AG09309 (cell line): ENCODE measurements around the gene KY.
A peak's percentile ranks its signal among the peaks of the same experiment; 100 is the strongest.

Experiments used
- DNase-seq: peaks from one replicate; pipeline ENCODE4 v3.0.0-alpha.2; 2010; ENCODE audit warnings: low read depth
- H3K4me3 ChIP-seq: 2 replicates; pipeline ENCODE4 v1.5.1; 2011; ENCODE audit warnings: mild to moderate bottlenecking, low read depth, low read length, moderate library complexity; ENCODE audit not compliant: control insufficient read depth
- TF ChIP-seq, protein P1 (sequence below): IDR thresholded peaks from 2 replicates; pipeline ENCODE4 v1.5.1; 2011; ENCODE audit warnings: mild to moderate bottlenecking, low read depth, low read length, inconsistent platforms; ENCODE audit not compliant: insufficient read depth, control insufficient read depth; ENCODE audit errors: missing control alignments

The KY gene

DNA sequence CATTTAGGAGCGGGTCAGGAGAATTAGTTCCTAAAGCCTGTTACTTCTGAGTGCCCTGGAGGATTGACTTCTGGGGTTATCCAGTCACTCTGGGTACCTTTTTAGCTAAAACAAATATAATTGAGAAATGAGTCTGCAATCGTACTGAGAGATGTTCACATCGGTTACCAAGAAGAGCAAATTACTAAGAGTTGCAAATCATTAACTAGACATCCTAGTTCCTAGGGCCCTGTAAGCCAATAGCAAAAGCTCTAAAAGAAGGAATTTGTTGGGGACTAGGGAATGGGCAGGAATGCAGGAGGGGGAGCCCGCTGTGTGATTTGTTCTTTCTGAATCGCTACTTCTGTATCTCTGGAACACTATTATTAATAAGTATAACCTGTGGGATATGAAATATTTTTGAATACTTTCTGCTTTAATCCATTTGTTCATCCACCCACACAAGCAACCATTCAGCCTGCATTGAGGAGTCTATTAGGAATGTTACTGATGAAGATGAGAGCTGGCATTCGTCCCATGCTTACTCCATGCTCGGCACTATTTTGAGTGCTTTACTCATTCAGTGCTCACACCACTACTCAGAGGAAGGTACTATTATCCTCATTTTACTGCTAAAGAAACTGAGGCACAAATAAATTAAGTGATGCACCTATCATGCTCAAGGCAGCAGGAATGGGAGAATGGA lies 31.5 kb upstream of the KY start:
- TF ChIP-seq, protein P1, sequence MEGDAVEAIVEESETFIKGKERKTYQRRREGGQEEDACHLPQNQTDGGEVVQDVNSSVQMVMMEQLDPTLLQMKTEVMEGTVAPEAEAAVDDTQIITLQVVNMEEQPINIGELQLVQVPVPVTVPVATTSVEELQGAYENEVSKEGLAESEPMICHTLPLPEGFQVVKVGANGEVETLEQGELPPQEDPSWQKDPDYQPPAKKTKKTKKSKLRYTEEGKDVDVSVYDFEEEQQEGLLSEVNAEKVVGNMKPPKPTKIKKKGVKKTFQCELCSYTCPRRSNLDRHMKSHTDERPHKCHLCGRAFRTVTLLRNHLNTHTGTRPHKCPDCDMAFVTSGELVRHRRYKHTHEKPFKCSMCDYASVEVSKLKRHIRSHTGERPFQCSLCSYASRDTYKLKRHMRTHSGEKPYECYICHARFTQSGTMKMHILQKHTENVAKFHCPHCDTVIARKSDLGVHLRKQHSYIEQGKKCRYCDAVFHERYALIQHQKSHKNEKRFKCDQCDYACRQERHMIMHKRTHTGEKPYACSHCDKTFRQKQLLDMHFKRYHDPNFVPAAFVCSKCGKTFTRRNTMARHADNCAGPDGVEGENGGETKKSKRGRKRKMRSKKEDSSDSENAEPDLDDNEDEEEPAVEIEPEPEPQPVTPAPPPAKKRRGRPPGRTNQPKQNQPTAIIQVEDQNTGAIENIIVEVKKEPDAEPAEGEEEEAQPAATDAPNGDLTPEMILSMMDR, result no peak
- no peak overlapping the region for H3K4me3 ChIP-seq
- peak; percentile 11 for DNase-seq

DNA sequence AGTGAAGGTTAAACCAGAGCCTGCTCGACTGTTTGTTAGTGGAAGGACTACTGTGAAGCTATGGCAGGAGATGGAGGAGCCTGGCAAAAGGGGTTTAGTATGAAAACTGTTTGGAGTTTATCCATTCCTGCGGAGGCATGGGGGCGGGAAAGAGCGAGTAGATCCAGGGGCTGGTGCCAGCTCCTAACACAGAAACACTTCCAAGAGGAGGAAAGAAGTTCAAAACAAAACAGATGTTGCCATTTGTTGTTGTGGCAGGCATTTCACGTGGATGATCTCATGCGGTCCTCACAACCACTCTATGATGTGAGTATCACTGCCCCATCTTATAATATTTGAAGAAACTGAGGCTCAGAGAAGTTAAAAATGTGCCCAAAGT lies 30.7 kb upstream of the KY start:
- DNase-seq, result no peak
- no peak overlapping the region for H3K4me3 ChIP-seq
- TF ChIP-seq, protein P1, result no peak

DNA sequence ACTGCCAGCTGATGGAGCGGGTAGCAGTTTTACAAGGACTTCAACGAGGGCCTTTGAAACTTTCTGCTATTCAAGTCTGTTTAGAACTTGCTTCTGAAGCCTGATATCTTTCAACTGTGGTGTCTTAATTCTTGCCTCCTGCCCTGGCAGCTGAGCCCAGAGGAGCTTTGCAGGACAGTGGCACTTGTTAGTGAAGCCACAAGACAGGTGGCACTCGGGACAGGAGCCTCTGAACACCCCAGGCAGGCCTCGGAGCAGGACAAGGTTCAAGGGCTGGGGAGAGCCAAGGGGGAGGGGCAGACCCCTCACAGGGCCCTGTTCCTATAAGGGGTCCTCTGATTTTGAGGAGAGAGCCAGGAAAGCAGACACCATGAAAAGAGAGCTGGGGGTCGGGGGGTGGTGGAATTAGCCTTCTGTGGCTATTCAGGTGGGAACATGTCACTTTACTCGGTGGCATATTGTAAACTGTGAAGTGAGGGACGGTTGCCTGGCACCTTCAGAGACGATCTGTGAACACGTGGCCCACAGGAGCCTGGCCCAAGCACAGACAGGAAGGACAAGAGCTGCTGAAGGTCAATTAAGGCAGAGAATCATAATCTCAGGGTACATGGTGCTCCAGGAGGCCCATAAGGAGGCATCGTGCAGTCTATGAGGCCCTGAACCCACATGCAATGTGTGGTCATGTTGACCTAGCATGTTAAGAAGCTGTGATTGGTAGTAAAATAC lies 30.1 kb upstream of the KY start:
- no peak for DNase-seq
- TF ChIP-seq, protein P1, result no peak
- no peak overlapping the region for H3K4me3 ChIP-seq

DNA sequence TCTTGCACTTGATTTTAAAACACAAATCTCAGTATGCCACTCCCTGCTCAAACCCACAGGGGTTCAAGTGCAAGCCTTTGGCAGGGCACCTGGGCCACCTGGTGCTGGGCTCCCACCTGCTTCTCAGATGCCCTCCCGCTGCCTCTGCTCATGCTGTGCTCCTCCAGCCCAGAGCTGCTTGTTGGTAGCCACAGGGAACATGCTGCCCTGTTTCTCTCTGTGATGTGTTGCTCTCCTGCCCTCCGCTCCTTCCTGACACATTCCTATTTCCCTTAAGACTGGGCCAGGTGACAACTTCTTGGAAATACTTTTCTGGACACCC lies 27.1 kb upstream of the KY start:
- no peak for DNase-seq
- H3K4me3 ChIP-seq, result no peak overlapping the region
- TF ChIP-seq, protein P1, result no peak

DNA sequence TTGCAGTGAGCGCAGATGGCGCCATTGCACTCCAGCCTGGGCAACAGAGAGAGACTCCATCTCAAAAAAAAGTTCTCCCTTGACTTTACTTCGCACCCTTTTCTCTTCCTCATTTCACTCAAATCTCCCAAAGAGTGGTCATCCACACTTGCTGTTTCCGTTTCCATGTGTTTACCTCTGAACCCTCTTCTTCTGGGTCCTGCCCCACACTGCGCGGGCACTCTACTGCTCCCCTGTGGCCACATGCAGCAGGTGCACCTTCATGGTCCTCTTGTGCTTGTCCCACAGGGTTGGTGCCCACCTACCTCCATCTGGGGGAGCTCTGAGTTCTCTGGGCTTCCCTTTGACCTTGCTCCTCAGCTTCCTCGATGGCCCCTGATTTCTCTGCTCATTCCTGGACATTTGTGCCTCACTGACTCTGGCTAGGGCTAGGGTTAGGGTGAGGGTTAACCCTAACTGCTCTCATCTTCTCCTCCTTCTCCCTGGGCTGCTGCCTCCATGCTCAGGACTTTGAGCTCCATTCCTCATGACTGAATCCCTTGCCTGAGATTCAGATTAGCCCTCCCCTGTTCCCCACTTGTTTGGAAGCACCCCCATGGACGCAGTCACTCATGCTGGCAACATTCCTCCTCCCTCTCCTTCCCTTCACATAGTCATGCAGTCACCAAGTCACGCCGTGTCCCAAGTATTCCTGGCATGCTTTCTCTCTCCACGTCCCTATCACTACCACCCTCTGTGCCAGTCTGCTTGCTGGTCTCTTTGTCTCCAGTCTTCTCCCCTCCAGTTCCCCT lies 26.6 kb upstream of the KY start:
- DNase-seq, result no peak
- no peak overlapping the region for H3K4me3 ChIP-seq
- TF ChIP-seq, protein P1, result peak; percentile 53

DNA sequence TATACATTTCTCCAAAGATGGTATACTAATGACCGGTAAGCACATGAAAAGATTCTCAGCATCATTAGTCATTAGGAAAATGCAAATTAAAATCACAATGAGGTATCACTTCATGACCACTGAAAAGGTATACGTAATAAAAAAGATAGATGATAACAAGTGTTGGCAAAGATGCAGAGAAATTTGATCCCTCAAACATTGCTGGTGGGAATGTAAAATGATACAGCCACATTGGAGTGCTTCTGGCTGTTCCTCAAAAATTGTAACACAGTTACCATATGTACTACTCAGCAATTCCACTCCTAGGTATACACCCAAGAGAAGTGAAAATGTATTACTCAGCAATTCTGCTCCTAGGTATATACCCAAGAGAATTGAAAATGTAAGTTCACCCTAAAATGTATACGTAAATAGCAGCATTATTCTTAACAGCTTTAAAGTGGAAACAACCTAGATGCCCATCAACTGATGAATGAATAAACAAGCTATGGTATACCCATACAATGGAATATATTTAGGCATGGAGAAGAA lies 25.0 kb upstream of the KY start:
- TF ChIP-seq, protein P1, result no peak
- no peak overlapping the region for H3K4me3 ChIP-seq
- no peak for DNase-seq
